ENCODE results near the gene JPT2.

DNA sequence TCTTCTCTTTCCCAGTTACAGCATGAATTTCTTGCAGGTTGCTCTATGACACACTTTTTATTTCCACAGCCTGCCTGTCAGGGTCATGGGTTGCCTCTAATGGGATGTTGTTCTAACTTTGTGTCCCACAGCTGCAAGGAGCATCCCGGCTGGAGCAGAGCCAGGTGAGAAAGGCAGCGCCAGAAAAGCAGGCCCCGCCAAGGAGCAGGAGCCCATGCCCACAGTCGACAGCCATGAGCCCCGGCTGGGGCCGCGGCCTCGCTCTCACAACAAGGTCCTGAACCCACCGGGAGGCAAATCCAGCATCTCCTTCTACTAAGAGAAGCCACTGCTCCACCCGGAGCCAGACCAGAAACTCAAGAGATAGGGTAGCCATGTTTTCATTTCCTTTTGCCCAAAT lies 20.6 kb downstream of the JPT2 start:
- no peak for TF ChIP-seq BRCA1 (IDR thresholded peaks at IDR 0.05; ENCODE audit: low read depth, low read length)
- TF ChIP-seq SP1 (IDR thresholded peaks at IDR 0.05; ENCODE audit: low read depth, low read length) = no peak
- TF ChIP-seq CREB1 (IDR thresholded peaks at IDR 0.05; ENCODE audit: low read depth) = no peak
- TF ChIP-seq, protein P1, sequence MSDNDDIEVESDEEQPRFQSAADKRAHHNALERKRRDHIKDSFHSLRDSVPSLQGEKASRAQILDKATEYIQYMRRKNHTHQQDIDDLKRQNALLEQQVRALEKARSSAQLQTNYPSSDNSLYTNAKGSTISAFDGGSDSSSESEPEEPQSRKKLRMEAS (IDR thresholded peaks at IDR 0.05; ENCODE audit: low read depth, low read length) = no peak
